ENCODE results near the gene PPM1G. TPM values are rescaled to one million over a fixed set of nuclear protein-coding genes. Genes with fewer than 3 reads are reported as not detected.
A peak's percentile ranks its signal among the peaks of the same experiment; 100 is the strongest.
"Not testable (repeated sequence)": the region's sequence is repeated elsewhere in the genome, so short reads cannot be mapped to it uniquely, and the experiment has no call there.

The PPM1G gene
- total RNA-seq, 6 experiments from 2014 or later = 74.6 to 96.8 (median 87.8) TPM

GRCh38 chr2:27435628-27436027 is 26.2 kb upstream of the PPM1G start:
- Mint-ChIP-seq H3K4me1 (ENCODE audit: low read depth) (peaks cover 10% of the 10 kb centered on the region), H3K4me3 (no peak overlapping the region), H3K27ac (no peak overlapping the region; the same call in 1 of the 2 replicates), H3K9me3 (no peaks in the 10 kb centered on the region), H3K27me3 (ENCODE audit: insufficient read depth) (no peaks in the 10 kb centered on the region; the same call in 1 of the 2 replicates), H3K36me3 (ENCODE audit: low read depth) (peaks cover 64% of the 10 kb centered on the region)
- DNase-seq = no peak
- no peak for TF ChIP-seq CTCF (IDR thresholded peaks at IDR 0.05)

DNA sequence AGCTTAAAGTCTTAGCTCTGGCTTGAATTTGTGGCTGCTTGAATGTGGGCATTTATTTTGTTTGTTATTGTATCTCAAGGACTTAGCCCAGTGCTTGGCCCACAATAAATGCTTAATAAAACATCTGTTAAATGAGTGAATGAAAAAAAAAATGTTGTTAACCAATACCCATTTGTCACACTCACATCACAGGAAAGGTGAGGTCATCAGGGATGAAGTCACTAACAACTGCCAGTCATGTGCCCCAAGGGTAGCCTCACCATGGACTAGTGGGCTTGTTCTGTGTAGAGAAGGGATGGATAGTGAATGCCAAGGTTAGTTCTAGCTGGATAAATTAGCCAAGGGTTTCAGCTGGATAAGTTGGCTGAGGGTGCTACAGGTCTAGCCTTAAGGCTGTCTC is 22.0 kb upstream of the PPM1G start:
- Mint-ChIP-seq H3K4me1 (ENCODE audit: low read depth) (peaks cover 29% of the 10 kb centered on the region), H3K9me3 (no peaks in the 10 kb centered on the region), H3K27ac (peak overlapping the region; percentile 81), H3K36me3 (ENCODE audit: low read depth) (peaks cover 37% of the 10 kb centered on the region), H3K27me3 (ENCODE audit: insufficient read depth) (no peaks in the 10 kb centered on the region), H3K4me3 (peak overlapping the region; percentile 70)
- DNase-seq = peak; percentile 44
- TF ChIP-seq CTCF (IDR thresholded peaks at IDR 0.05) = no peak

DNA sequence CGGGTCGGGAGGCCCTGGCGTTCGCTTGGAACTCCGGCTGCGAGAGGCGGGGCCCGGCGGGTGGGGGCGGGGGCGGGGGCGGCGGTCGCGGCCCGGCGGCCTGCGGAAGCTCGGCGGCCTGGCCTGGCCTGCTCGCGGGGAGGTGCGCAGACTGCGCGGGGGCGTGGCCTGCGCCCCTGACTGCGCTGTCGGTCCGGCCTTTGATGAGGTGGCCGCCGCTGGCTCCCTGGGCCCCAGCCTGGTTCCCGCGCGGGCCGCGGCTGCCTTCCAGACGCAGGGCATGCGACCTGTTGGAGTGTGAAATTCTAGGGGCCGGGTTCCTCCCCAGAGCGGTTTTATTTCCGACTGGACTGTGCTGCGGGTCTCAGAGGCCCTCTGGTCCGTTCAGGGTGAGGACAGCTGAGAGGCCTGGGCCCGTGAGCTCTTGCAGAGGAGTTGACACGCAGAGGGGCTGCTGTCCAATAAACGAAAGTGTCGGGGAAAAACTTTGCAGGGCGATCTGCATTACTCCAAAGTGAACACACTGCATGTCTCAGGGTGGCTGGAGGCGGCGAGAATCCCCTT is 19.7 kb upstream of the PPM1G start:
- no peaks in the 10 kb centered on the region for H3K27me3 Mint-ChIP-seq (ENCODE audit: insufficient read depth)
- peak; percentile 76 for DNase-seq
- no peaks in the 10 kb centered on the region for H3K9me3 Mint-ChIP-seq
- peaks cover 15% of the 10 kb centered on the region for H3K36me3 Mint-ChIP-seq (ENCODE audit: low read depth)
- H3K4me1 Mint-ChIP-seq (ENCODE audit: low read depth) = peaks cover 29% of the 10 kb centered on the region
- peak overlapping the region; percentile 99 for H3K4me3 Mint-ChIP-seq
- TF ChIP-seq CTCF (IDR thresholded peaks at IDR 0.05) = no peak
- peak overlapping the region; percentile 93 for H3K27ac Mint-ChIP-seq

DNA sequence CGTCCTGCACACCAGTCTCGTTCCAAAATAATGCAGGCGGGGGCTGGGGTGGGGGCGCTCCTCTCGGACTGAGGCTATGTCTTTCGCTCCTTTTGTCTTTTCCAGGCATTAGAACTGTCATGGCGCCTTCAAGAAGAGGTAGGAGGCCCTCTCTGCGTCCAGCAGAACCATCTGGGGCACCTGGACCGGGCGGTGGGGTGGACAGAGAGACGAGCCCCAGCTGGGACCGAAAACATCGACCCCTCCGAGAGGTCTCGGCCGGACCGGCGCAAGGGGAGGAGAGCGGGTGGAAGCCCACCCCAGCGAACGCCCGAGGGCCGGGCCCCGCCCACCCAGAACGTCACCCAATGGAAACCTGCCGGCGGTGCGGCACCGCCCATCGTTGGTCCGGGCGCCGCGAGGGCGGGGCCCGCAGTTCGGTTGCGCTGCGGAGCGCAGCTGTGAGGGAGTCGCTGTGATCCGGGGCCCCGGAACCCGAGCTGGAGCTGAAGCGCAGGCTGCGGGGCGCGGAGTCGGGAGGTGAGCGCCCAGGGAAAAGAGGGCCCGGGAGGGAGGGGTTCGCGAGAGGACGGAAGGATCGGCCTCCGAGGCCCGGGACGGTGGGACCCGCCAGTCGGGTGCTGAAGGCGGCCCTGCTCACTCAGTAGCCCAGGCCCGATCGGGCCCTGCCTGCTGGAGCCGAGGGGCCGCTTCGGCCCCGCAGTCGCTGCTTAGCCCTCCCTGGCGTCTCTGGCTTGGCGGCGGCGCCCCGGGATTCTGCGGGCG is 19.0 kb upstream of the PPM1G start, which contains the start of gene NRBP1:
NRBP1 (plus strand) TSS at position 419 of the 765 bp plus-strand sequence. CDS start 4,643 bp downstream, outside the sequence.
- H3K9me3 Mint-ChIP-seq = no peaks in the 10 kb centered on the region
- H3K27ac Mint-ChIP-seq = peak within 1 kb of the TSS; percentile 93

DNA sequence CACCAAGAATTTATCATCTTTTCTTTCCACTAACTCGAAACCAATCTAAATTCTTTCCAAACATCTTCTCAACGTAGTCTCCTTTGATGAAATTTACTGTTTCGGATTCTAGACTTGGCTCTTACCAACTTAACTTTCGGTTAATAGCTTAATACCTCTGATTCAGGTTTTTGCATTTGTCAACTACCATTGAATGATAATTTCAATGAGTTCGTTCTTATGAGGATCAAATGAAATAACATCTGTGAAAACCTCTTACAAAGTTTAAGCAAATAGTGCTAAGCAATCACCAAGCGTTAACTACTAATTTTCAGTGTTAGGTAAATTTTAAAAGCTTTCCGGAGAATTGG is 18.4 kb upstream of the PPM1G start:
- no peak for DNase-seq
- TF ChIP-seq CTCF (IDR thresholded peaks at IDR 0.05) = no peak
- H3K4me1 Mint-ChIP-seq (ENCODE audit: low read depth) = peaks cover 29% of the 10 kb centered on the region
- peak overlapping the region; percentile 92 for H3K27ac Mint-ChIP-seq
- peaks cover 5% of the 10 kb centered on the region; the same call in 1 of the 2 replicates for H3K36me3 Mint-ChIP-seq (ENCODE audit: low read depth)
- peak overlapping the region; percentile 95 for H3K4me3 Mint-ChIP-seq
- H3K9me3 Mint-ChIP-seq = no peaks in the 10 kb centered on the region
- 0 out of 2 replicates have a peak, but pooled peaks cover 3% of the 10 kb centered on the region for H3K27me3 Mint-ChIP-seq (ENCODE audit: insufficient read depth)

More for the DNA sequence above, 19.0 kb upstream of the PPM1G start, which contains the start of gene NRBP1:
- Mint-ChIP-seq H3K4me1 (ENCODE audit: low read depth) (peaks cover 29% of the 10 kb centered on the region), H3K4me3 (peak within 1 kb of the TSS; percentile 99), H3K36me3 (ENCODE audit: low read depth) (peaks cover 8% of the 10 kb centered on the region), H3K27me3 (ENCODE audit: insufficient read depth) (0 out of 2 replicates have a peak, but pooled peaks cover 3% of the 10 kb centered on the region)
- TF ChIP-seq CTCF (IDR thresholded peaks at IDR 0.05) = peak; percentile 33; the same call in 1 of the 2 replicates
- peak; percentile 81 for DNase-seq

GRCh38 chr2:27425039-27425438 is 15.6 kb upstream of the PPM1G start:
- H3K4me1 Mint-ChIP-seq (ENCODE audit: low read depth) = peaks cover 13% of the 10 kb centered on the region
- not testable (repeated sequence) for H3K36me3 Mint-ChIP-seq (ENCODE audit: low read depth); H3K27me3 Mint-ChIP-seq (ENCODE audit: insufficient read depth); DNase-seq; H3K9me3 Mint-ChIP-seq; H3K4me3 Mint-ChIP-seq; H3K27ac Mint-ChIP-seq

Measured in HFFc6 (cell line).